ENCODE data around the gene CES4A. TPM values are rescaled to one million over a fixed set of nuclear protein-coding genes. Genes with fewer than 3 reads are reported as not detected.

Gene CES4A
- total RNA-seq, 1 donor from 2014 or later: 18.5 TPM

DNA sequence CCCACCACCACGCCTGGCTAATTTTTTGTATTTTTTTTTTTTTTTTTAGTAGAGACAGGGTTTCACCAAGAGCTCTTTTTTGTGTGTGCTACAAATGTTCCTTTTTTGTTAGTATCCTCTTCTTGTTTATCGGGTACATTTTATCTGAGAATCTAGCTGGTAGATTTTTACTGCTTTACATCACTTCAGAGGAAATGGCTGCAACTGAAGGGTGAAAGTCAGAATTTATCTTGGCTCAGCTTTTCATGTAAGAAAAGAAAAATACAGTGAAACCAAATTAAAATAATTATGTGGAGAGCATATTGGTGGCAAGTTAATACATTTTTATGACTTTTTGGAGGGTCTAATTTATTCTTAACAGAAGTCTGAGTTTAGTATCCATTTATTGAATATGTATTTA is 66.5 kb downstream of the CES4A start:
- Mint-ChIP-seq H3K27me3 (ENCODE audit: low read depth) (no peaks in the 10 kb centered on the region), H3K36me3 (peaks cover 14% of the 10 kb centered on the region), H3K4me3 (no peak overlapping the region), H3K9me3 (no peaks in the 10 kb centered on the region), H3K27ac (no peak overlapping the region), H3K4me1 (peaks cover 5% of the 10 kb centered on the region)
- TF ChIP-seq, protein P1, sequence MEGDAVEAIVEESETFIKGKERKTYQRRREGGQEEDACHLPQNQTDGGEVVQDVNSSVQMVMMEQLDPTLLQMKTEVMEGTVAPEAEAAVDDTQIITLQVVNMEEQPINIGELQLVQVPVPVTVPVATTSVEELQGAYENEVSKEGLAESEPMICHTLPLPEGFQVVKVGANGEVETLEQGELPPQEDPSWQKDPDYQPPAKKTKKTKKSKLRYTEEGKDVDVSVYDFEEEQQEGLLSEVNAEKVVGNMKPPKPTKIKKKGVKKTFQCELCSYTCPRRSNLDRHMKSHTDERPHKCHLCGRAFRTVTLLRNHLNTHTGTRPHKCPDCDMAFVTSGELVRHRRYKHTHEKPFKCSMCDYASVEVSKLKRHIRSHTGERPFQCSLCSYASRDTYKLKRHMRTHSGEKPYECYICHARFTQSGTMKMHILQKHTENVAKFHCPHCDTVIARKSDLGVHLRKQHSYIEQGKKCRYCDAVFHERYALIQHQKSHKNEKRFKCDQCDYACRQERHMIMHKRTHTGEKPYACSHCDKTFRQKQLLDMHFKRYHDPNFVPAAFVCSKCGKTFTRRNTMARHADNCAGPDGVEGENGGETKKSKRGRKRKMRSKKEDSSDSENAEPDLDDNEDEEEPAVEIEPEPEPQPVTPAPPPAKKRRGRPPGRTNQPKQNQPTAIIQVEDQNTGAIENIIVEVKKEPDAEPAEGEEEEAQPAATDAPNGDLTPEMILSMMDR (IDR thresholded peaks at IDR 0.05; ENCODE audit: unreplicated experiment): no peak
- no peak for DNase-seq (ENCODE audit: low spot score in 2 of 2, unreplicated experiment in 2 of 2)

DNA sequence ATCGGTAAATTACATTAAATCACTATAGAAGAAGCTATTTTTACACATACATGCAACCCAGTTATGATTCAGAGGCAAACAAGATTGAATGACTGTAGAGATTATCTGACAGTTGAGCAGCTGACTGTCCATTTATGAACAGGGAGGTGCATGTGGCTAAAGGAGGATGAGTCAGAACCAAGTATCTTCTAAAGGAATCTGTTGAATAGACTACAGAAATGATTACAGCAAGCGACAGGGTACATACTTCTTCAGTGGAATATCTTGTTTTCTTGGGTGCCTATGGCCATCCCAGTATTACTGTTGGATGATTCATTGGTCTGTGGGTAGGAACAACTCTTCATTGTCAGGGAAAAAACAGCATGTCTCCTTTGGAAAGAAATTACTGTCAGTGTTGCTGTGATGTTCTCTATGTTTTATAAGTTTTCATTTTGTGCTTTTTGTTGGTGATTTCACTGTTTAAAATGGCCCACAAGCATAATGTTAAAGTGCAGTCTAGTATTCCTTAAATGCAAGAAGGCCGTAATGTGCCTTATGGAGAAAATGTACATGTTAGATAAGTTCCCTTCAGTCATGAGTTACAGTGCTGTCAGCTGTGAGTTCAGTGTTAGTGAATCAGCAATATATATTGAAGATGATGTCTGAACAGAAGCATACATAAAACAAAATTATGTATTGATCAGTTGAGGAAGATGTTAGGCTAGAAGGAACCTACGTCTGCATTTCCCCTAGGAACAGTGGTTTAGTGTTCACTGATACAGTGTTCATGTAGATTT is 67.5 kb downstream of the CES4A start:
- TF ChIP-seq, protein P1 (IDR thresholded peaks at IDR 0.05; ENCODE audit: unreplicated experiment): no peak
- Mint-ChIP-seq H3K9me3 (no peaks in the 10 kb centered on the region), H3K27me3 (ENCODE audit: low read depth) (no peaks in the 10 kb centered on the region), H3K27ac (no peak overlapping the region), H3K4me3 (no peak overlapping the region), H3K36me3 (peaks cover 22% of the 10 kb centered on the region), H3K4me1 (peaks cover 5% of the 10 kb centered on the region)
- DNase-seq (ENCODE audit: low spot score in 2 of 2, unreplicated experiment in 2 of 2): no peak

Other genes starting within 250 kb of the CES4A start
- gene DYNC1LI2, start 237.0 kb upstream of the CES4A start, total RNA-seq: 145 to 157 TPM (median 150 TPM) in 3 replicates
- gene TERB1, start 187.0 kb upstream of the CES4A start, total RNA-seq: 0.18 to 0.49 TPM (median 0.34 TPM) in 3 replicates
- gene NAE1, start 157.6 kb upstream of the CES4A start, total RNA-seq: 78.8 to 84.4 TPM (median 80.3 TPM) in 3 replicates
- gene CA7, start 144.2 kb upstream of the CES4A start, total RNA-seq: not detected in 3 replicates
- 16.7 to 17.4 TPM (median 16.9 TPM) in 3 replicates for gene PDP2, start 108.1 kb upstream of the CES4A start, total RNA-seq
- not detected in 3 replicates for gene CDH16, start 69.7 kb upstream of the CES4A start, total RNA-seq
- 2.7 to 3.7 TPM (median 2.9 TPM) in 3 replicates for gene RRAD, start 63.1 kb upstream of the CES4A start, total RNA-seq
- 52.1 to 56.1 TPM (median 54.5 TPM) in 3 replicates for gene CIAO2B, start 54.2 kb upstream of the CES4A start, total RNA-seq
- 52.0 to 53.4 TPM (median 52.5 TPM) in 3 replicates for gene CES2, start 53.1 kb upstream of the CES4A start, total RNA-seq
- gene CES3, start 27.3 kb upstream of the CES4A start, total RNA-seq: 4.8 to 5.4 TPM (median 5.1 TPM) in 3 replicates
- 69.3 to 82.6 TPM (median 74.6 TPM) in 3 replicates for gene CBFB, start 40.6 kb downstream of the CES4A start, total RNA-seq
- 20.9 to 22.4 TPM (median 21.5 TPM) in 3 replicates for gene PHAF1, start 121.4 kb downstream of the CES4A start, total RNA-seq
- 20.1 to 21.4 TPM (median 20.6 TPM) in 3 replicates for gene B3GNT9, start 162.4 kb downstream of the CES4A start, total RNA-seq
- 7.2 to 7.8 TPM (median 7.8 TPM) in 3 replicates for gene TRADD, start 171.3 kb downstream of the CES4A start, total RNA-seq
- gene FBXL8, start 171.4 kb downstream of the CES4A start, total RNA-seq: 8.1 to 8.9 TPM (median 8.2 TPM) in 3 replicates
- gene HSF4, start 176.2 kb downstream of the CES4A start, total RNA-seq: 10.7 to 14.2 TPM (median 13.1 TPM) in 3 replicates
- gene NOL3, start 181.9 kb downstream of the CES4A start, total RNA-seq: 14.0 to 15.5 TPM (median 14.2 TPM) in 3 replicates
- 121 to 131 TPM (median 129 TPM) in 3 replicates for gene MATCAP1, start 195.4 kb downstream of the CES4A start, total RNA-seq
- gene EXOC3L1, start 201.5 kb downstream of the CES4A start, total RNA-seq: 0.23 to 0.40 TPM in 2 of 3 replicates, not detected in the other
- 78.3 to 80.2 TPM (median 79.5 TPM) in 3 replicates for gene E2F4, start 203.6 kb downstream of the CES4A start, total RNA-seq
- 9.3 to 10.0 TPM (median 9.7 TPM) in 3 replicates for gene ELMO3, start 210.5 kb downstream of the CES4A start, total RNA-seq
- 35.8 to 38.4 TPM (median 36.3 TPM) in 3 replicates for gene TMEM208, start 238.5 kb downstream of the CES4A start, total RNA-seq